SKM-1 treated with dmso at 0.1 percent for 144 hours (cell line): ENCODE results near the gene OR51T1.
"Not testable (repeated sequence)": the region's sequence is repeated elsewhere in the genome, so short reads cannot be mapped to it uniquely, and the experiment has no call there.

Experiments
- DNase-seq: peaks from one replicate; lab custom pipeline; 2025; ENCODE audit not compliant: unreplicated experiment; lab: John Stamatoyannopoulos, UW

OR51T1 gene

GRCh38 chr11:4881860-4882500 lies at the start of gene OR51T1:
OR51T1 (plus strand) TSS chr11:4881900; CDS start chr11:4881900, 0 bp downstream.
- no peak for DNase-seq

GRCh38 chr11:4839851-4840549 lies 41.7 kb upstream of the OR51T1 start:
- no peak for DNase-seq

GRCh38 chr11:4848908-4849532 lies 32.7 kb upstream of the OR51T1 start, which contains the start of gene OR51S1:
OR51S1 (minus strand) TSS chr11:4849208; CDS start chr11:4849208, 0 bp downstream.
- no peak for DNase-seq

- no peak for DNase-seq
These were observed 30.7 kb upstream of the OR51T1 start for GRCh38 chr11:4851033-4851432.

GRCh38 chr11:4854286-4854685 lies 27.4 kb upstream of the OR51T1 start:
- not testable (repeated sequence) for DNase-seq

- DNase-seq, result no peak
These were observed 19.1 kb upstream of the OR51T1 start for GRCh38 chr11:4862447-4863236.

- DNase-seq, result no peak
These were observed 17.8 kb upstream of the OR51T1 start for GRCh38 chr11:4863876-4864275.

- DNase-seq, result no peak
These were observed 15.8 kb upstream of the OR51T1 start for GRCh38 chr11:4865855-4866254.

- no peak for DNase-seq
These were observed 512 bp upstream of the OR51T1 start for GRCh38 chr11:4881188-4881587.

- DNase-seq, result no peak
These were observed 843 bp downstream of the OR51T1 start for GRCh38 chr11:4882543-4882942.

- DNase-seq, result no peak
These were observed 2.7 kb downstream of the OR51T1 start for GRCh38 chr11:4884361-4884760.

GRCh38 chr11:4886186-4886585 lies 4.5 kb downstream of the OR51T1 start:
- no peak for DNase-seq

GRCh38 chr11:4887591-4887990 lies 5.9 kb downstream of the OR51T1 start:
- no peak for DNase-seq

- no peak for DNase-seq
These were observed 8.6 kb downstream of the OR51T1 start for GRCh38 chr11:4890279-4890678.

- DNase-seq, result no peak
These were observed 10.4 kb downstream of the OR51T1 start for GRCh38 chr11:4891996-4892640.

GRCh38 chr11:4903484-4903883 lies 21.8 kb downstream of the OR51T1 start, which contains the start of gene OR51A7:
OR51A7 (plus strand) TSS chr11:4903783; CDS start chr11:4907370, 3,587 bp downstream.
- no peak for DNase-seq

- no peak for DNase-seq
These were observed 34.9 kb downstream of the OR51T1 start for GRCh38 chr11:4916581-4916980.

- no peak for DNase-seq
These were observed 37.5 kb downstream of the OR51T1 start, which contains the start of gene OR51G2 for GRCh38 chr11:4919250-4919649. OR51G2 (minus strand) TSS chr11:4919350; CDS start chr11:4915663, 3,687 bp downstream.

GRCh38 chr11:4921796-4922195 lies 40.1 kb downstream of the OR51T1 start:
- no peak for DNase-seq

- DNase-seq, result no peak
These were observed 40.6 kb downstream of the OR51T1 start for GRCh38 chr11:4922304-4922703.

GRCh38 chr11:4924239-4924638 lies 42.5 kb downstream of the OR51T1 start, which contains the start of gene OR51G1:
OR51G1 (minus strand) TSS chr11:4924339; CDS start chr11:4924339, 0 bp downstream.
- DNase-seq, result no peak
